T-helper 9 cell (primary cell): ENCODE results near the gene SMCP.

Experiments
- DNase-seq: peaks from one replicate; pipeline ENCODE4 v3.0.0-alpha.2; 2020
- total RNA-seq, 2 donors: gene quantifications; one replicate each; lab custom pipeline; 2026; lab: John Stamatoyannopoulos, UW

SMCP gene, protein sequence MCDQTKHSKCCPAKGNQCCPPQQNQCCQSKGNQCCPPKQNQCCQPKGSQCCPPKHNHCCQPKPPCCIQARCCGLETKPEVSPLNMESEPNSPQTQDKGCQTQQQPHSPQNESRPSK
- total RNA-seq = 0 reads per million in 2 donors

DNA sequence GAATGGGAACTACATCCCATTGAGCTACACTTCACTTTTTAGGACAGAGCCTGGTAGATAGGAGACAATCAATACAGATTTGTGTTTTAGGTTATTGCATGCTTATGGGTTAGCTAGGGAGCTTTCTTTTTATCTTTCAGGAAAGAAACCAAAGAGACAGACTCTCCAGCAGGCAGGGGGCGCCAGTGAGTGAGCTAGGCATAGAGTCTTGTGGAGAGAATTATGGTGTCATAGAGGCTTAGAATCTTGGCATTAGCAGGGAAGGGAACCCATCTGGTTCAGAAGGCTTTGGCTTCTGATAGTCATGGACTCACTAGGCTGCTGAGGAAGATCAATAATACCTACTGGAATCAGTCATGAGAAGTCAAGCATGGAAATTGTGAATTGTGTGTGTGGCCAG, at the start of gene SMCP:
TSS of gene SMCP (plus strand) at position 281 of the 400 bp plus-strand sequence. CDS start 6,101 bp downstream, outside the sequence.
- no peak for DNase-seq

DNA sequence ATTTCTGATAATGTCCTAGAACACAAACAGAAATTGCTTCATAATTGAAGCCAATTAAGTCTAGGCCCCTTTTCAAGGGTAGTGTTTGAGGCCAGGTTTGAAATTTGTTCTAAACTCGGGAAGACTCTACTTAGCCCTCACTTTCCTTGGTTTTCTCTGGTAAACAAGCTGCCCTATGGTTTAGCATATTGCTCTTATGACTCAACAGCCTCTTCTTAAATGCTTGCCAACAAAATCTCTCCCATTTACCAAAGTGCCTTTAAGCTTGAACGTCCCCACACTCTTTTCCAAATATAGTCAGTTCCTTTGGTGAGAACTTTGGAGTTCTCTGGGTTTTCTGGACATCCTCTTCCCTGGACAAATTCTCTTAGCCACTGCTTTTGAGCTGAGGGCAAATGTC, 41.3 kb upstream of the SMCP start:
- DNase-seq = no peak

DNA sequence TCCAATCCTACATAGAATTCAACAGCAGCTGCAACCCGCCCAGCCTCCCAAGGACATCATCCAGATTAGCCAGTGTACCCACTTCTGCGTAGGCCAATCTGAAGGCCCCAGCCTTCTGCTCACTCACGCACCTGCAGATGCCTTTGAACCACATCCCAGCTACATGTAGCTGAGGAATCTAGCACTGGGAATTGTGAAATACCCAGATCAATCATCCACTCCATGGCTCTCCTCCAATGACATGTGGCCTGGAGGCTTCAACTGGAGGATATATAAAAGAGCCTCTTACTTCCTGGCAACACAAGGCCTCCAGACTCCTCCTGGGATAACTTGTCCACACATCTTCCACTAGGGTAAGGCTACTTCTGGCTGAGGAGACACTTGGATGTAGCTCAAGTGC, 35.6 kb upstream of the SMCP start, which contains the start of gene LCE6A:
TSS of gene LCE6A (plus strand) at position 301 of the 400 bp plus-strand sequence. CDS start 665 bp downstream, outside the sequence.
- no peak for DNase-seq

DNA sequence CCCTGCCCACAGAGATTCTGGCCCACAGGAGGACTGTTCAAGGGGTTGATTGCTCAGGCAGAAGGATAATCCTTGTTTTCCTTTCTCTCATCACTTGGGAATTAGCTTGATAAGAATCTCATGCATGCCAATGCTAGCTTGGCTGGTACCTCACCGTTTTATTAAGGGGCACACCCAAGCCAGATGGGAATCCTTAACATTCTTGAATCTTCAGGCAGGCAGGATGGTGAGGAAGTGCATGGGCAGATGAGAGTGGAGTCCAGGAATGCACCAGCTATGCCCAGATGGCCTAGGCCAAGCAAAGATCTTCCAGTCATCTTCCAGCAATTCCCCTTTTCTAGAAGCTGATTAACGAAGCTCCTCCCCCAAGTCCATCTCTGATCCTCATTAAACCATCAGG, 22.5 kb upstream of the SMCP start:
- DNase-seq = no peak

DNA sequence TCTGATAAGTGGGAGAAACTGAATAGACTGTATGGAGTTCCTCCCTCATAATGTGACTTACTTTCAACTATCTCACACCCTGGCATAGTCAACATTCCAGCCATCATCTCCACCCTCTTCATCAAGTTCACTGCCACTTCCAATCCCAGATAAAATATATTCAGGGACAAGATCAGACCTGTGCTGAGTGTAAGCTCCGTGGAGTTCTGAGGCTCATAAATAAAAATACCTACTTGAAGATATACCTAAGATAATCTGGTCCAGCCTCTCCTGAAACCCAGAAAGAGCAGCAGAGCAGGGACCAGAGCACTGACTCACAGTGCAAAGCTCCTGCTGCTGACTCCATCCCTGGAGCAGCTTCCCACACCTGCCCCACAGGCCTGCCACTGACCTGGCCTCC, 20.1 kb upstream of the SMCP start:
- DNase-seq = no peak

DNA sequence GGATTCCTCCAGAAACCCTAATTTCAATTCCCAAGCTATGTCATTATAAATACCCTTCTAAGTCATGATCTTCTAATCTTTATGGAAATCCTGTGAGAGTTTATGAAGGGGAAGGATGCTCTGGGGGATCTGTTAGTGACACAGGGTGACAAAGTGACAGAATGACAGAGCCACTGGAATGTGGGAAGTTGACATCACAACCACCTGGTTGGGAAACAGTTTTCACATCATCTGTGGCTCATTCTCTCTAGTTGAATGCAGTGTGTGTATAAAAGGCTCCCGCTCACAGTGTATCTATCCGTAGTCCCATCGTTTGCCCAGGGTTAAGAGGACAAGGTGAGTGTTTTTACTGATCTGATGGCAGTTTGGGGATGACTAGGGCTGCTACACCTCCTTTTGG, 18.4 kb upstream of the SMCP start, which contains the start of gene LCE7A:
TSS of gene LCE7A (plus strand) at position 301 of the 400 bp plus-strand sequence. CDS start 702 bp downstream, outside the sequence.
- DNase-seq = no peak

DNA sequence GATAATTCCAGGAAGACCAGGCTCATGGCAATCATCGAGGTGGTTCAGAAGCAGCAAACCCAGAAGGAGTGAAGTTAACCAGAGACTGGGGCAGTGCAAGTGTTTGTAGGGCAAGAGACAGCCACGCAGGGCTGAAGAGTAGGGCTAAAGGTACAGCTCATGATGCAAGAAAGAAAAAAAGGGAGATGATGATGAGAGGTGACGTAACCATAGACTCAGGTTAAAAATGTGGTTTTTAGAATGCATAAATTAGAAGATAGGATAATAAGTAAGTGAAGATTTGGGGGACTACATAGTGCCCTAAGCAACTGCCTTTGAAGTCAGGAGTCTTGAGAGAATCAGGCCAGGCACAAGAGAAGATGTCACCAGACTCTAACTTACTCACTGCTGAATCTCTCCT, 18.0 kb upstream of the SMCP start:
- no peak for DNase-seq

DNA sequence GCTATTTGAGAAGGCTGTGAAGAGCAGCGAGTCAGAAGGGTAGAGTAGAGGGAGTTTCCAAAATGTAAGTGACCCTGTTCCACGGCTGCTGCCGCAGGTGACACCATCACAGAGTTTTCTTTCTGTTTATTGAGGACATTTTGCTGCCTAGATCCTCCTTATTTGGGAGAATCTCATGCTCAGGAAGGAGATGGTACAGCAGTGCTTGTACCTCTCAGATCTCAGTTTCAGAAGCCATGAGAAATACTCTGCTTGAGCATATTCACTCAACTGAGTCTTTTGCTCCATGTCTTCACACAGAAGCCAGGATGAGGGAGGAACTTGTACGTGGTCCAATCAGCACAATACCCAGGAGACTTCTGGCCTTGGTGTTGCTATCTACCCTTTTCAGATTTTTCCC, 16.7 kb upstream of the SMCP start:
- no peak for DNase-seq

DNA sequence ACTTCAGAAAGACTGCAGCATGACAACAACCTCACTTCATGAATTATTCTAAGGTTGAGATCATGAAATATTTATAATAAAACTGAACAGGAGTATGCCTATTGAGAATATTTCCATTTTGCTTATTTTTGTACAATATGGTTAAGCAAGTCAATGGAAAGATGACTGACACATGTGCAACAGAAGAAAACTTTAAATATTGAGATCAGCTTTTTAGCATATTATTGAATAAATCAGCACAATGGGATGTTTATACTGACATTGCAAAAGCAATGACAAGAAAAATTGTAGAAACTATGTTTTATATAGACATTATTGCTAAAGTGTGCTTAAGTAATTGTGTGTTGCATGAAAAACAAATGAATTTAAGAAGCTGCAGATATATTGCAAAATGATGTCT, 13.7 kb upstream of the SMCP start:
- DNase-seq = no peak

DNA sequence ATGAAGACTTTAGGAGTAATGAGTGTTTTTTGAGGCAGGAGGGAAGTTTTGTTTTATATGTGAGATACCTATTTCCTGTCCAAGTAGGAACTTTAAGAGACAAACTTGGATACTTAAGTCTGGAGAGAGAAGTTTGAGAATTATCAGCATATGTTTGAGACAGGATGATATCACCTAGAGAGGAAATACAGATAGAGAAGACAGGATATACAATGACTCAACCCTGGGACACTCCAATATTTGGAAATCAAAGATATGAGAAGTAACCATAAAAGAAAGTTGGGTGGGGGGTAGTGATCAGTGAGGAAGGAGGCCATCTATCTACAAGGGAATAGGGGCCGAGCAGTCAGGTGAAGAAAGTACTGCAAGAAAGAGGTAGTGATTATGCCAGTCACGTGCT, 11.8 kb upstream of the SMCP start:
- DNase-seq = no peak

DNA sequence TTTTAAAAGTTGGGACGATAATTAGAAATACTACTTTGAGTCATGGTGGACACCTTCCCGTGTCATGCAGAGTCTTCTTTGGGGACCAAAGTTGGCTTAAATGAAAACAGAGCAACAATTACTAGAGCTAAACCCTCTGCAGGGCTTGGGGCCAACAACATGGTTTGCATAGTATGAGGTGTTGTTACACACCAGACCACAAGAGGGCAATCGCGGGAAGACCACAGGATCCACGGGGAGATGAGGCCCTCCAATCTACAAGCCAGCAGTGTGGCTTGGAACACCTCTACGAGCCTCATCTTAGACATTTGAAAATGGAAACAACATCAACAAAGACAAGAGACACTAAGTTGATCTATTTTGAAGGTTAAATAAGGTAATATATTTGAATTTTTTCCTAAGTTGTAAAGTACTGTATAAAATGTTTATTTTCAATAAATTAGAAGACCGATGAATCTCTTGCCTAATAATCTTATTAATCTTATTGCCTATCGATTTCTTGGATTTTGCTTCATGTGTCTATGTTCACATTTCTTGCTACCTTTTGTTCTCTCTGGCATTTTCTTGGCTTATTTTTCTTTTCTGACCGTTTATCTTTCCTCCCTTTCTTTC, 8.2 kb upstream of the SMCP start:
- peak; percentile 17 for DNase-seq

DNA sequence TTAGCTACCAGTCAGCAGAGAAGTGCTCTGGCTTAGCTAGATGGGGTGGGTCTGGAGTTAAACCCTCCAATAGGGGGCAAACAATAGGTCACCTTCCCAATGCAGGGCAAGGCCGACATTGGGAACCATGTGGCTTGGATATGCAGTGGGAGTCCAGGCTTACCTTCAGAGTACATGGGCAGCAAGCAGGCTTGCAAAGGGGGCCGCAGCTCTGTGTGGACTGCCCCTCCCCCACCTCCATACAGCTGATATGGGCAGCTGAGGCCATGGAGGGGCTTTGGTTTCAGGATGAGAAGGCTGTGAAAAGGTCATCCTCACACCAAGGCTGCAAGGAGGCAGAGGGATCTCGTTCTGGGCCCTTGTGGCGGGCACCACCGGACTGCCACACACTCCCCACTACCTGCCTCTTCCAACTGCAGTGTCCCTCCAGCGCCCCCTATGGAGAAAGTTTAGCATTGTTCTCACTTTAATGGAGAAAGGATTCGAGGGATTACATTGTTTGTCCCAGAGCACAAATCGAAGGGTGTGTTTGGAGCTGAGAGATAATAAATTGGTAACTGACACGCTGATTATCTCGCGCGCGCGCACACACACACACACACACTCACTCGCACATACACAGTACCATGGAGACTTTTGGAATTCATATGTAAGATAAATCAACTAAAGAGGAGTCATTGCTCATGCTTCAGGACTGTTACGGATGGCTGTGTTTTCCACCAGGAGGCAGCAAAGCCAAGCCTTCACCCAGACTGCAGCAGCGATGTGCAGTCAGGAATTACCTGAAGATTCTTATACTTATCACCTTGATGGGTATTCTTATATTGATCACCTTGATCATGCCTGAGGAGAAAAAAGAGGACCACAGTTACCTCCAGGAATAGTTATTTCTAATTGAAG, 7.0 kb upstream of the SMCP start:
- DNase-seq = no peak

DNA sequence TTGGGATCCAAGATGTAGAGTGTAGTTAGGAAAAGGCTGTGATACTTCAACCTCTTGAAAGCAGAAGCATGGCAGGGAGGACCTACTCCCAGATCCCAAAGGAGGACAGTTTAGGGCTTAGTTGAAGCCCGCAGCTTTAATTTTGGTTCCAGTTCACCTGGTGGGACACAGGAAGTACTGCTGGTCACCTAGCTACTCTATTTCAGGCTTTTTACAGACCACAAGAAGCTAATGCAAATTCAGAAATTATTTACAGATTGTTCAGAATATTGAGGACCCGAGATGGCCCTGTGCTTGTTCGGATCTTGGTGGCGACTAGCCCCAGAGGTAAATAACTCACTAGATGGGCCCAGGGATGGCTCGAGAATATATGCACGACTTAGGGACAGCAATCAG, 6.4 kb upstream of the SMCP start:
- DNase-seq = no peak

DNA sequence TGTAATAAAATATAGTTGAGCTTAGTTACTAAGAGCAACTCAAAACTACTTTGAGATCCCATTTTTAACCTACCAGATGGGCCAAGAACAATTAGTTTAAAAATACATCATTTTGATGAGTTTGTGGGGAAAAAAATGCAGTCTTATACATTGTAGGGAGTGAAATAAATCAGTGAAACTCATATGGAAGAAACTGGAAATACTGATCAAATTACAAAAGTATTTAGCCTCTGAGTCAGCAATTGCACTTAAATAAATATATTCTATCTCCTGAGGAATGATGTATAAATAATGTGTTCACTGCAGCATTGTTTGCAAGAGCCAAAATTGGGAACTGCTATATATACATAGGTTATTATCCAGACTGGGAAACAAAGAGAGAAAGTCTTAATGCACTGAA, 4.6 kb upstream of the SMCP start:
- DNase-seq = no peak

DNA sequence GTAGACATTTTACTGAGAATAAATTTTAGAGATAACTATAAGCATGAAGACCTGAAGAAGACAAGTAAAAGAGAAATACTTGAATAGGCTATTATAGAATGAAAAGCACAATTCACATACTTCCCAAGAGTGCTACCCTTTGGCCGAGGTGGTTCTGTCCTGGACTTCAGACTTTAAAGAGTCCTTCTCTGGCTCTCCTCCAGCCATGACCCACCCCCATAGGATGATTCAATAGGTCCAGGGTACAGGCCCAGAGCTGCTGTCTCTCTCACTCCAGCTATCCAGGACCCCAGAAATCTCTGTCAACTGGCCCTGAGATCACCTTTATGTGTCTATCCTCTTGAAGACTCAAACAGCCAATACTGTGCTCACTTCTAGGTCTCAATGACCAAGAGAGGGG, 1.3 kb upstream of the SMCP start:
- DNase-seq = no peak

DNA sequence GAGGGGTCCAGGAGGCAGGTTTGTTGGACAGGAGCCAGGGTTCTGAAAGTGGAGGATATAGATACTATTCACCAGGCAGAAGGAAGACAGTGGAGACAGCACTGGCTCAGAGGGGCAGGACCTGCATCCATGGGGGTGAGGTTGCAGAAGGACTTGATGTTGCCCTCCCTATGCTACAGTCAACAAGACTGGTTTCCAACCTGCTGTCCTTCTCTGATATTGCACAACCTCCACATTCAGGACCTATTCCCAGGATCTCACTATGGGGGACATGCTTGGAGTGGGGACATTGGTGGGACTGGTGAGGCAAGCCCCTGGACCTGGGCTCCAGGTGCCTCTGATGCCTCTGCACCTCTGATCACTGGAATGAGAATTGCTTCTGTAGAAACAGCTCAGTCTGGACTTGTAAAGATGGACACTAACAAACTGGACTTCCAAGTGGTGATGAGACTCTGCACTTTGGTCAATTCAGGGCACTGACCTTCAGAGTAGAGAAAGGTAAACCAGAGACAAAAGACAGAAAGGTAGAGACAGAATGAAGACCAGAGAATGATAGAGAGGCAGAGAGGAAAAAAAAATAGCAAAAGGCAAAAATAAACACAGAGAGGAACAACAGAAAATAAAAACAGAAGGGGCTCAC, 1.6 kb downstream of the SMCP start:
- no peak for DNase-seq

DNA sequence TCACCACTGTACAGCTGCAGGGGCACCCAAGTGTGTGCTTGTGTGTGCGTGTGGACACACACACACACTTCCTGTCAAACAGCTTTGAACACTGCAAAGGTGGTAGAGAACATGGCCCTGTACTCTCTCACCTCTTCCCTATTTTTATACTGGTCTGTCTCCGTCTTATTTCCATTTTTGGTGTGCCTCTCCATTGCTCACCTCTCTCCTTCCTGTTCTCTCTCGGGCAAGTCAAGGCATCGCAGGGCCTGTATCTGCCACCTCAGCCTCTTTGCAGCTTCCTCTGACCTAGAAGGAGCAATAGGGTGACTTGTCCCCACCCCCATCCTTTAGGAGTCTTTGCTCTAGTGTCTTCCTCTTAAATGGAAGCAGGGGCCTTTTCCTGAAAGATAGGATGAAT, 2.2 kb downstream of the SMCP start:
- DNase-seq = no peak

DNA sequence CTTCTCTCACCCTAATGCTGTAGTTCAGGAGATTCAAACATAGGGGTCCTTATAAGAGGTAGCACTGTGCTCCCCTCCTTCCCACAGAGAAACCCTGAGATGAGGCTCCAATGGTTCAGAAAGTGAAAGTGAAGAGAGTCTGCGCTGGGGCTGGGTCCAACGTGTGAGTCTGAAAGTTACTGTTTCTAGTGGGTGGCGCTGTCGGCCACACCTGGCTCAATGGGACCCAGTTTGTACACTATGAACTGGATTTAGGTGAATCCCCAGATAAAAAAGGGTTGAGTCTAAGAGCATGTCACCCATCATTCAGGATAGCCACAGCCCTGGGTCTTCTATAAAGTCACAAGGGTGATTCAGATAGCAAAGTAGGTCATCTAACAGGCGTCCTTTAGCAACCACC, 2.8 kb downstream of the SMCP start:
- DNase-seq = no peak

DNA sequence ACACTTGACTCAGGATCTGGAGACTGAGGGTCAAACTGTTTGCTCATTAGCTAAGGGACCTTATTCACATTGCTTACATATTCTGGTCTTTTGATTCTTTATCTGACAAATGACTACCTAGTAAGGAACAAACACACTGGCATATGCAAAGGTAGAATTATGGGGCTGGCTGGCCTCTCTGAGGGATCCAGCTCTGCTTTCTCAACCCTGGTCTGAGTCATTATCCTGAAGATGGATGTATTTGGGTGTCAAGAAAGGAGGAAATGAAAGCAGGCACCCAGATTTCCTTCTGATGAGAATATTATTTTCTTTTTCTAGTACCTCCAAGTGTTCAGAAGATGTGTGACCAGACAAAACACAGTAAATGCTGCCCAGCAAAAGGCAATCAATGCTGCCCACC, 6.0 kb downstream of the SMCP start:
- no peak for DNase-seq

DNA sequence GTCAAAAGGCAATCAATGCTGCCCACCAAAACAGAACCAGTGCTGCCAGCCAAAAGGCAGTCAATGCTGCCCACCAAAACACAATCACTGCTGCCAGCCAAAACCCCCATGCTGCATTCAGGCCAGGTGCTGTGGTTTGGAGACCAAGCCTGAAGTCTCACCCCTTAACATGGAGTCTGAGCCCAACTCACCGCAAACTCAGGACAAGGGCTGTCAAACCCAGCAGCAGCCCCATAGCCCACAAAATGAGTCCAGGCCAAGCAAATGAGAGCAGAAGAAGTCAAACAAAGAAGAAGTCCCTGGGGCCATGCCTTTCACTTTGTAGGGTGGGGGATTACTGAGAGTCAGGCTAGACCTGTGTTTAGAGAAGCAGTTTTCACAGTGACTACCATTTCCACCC, 6.4 kb downstream of the SMCP start:
- DNase-seq = no peak

DNA sequence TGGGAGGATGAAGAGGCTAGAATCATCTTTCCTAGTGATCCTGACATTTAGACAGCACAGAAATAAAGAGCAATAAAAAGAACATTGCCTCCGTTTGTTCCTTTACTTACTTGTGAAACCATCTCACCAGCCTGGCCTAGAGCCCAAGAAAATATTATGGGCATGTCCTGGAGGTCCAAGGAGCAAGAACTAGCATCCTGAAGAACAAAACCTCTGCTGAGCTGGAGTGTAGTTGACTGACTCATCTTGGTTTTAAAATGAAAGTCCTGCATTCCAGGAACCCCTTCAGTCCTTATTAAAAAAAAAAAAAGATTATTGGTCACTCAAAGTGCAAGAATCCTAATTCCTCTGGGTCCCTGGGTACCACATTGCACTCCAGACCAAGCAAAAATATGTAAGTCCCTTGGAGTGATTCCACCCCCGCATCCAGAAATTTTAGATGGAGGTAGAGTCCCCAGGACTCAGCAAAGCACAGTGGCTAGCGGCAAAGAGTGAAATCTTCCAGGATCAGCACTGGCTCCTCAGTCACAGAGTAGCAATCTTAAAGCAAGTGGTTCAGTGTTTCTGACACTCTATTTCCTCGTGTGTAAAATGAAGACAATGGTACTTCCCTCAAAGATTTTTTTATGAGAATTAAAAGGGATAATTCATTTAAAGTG, 7.0 kb downstream of the SMCP start:
- no peak for DNase-seq

DNA sequence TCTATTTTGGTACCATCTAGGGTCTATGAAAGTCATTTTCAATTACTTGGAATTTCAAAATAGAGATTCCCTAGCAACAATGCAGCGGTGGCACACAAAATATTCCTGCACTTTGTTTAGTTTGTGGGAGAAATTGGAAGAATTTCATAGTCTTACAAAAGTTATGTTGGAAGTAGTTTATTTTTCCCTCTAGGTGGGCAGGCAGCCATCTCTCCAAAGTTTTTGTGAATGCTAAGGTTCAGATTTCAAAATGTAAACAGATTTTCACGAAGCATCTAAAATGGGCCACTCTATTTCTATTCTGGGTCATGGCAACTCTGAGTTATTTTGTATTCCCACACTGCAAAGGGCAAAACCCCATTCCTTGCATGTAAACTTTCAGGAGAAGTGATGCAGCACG, 8.0 kb downstream of the SMCP start:
- DNase-seq = no peak
